Neural cell (in vitro differentiated cells): ENCODE results near the gene YWHAG. TPM values are rescaled to one million over a fixed set of nuclear protein-coding genes. Genes with fewer than 3 reads are reported as not detected.

Source experiments
- H2AFZ ChIP-seq: fragments of 200-600, 300-800 bp; sonication (generic), shearing (Covaris generic); 2 replicates; pipeline ENCODE4 v1.6.0; 2014; ENCODE audit warnings: low read depth, mild to moderate bottlenecking, antibody characterized with exemption, low read length, moderate library complexity
- H3F3A ChIP-seq: fragments of 200-600 bp; shearing (Covaris generic); 2 replicates; pipeline ENCODE4 v1.6.1; 2016; ENCODE audit warnings: mild to moderate bottlenecking, moderate library complexity, mixed read lengths, antibody characterized with exemption, low read length; ENCODE audit not compliant: insufficient read depth, poor library complexity, severe bottlenecking
- H3K27ac ChIP-seq: fragments of 200-600, 300-800 bp; sonication (generic), shearing (Covaris generic); 2 replicates; pipeline ENCODE4 v1.5.1; 2014; ENCODE audit warnings: mild to moderate bottlenecking, low read length, moderate library complexity
- H3K27me3 ChIP-seq: fragments of 300-800, 200-600 bp; sonication (generic), shearing (Covaris generic); 2 replicates; pipeline ENCODE4 v1.6.0; 2014; ENCODE audit warnings: mild to moderate bottlenecking, low read depth, low read length, moderate library complexity; ENCODE audit not compliant: insufficient read depth
- H3K36me3 ChIP-seq: fragments of 300-800, 200-600 bp; sonication (generic), shearing (Covaris generic); 2 replicates; pipeline ENCODE4 v1.5.1; 2014; ENCODE audit warnings: mild to moderate bottlenecking, antibody characterized with exemption, low read length, moderate library complexity; ENCODE audit not compliant: insufficient read depth
- H3K4me2 ChIP-seq: fragments of 300-800, 200-600 bp; sonication (generic), shearing (Covaris generic); 2 replicates; pipeline ENCODE4 v1.6.0; 2014; ENCODE audit warnings: mild to moderate bottlenecking, low read length
- H3K4me3 ChIP-seq: fragments of 300-800, 200-600 bp; sonication (generic), shearing (Covaris generic); 2 replicates; pipeline ENCODE4 v1.5.1; 2014; ENCODE audit warnings: mild to moderate bottlenecking, low read length, moderate library complexity
- H3K79me2 ChIP-seq: fragments of 200-600 bp; shearing (Covaris generic); replicated peaks from 2 replicates; pipeline ENCODE4 v1.6.0; 2014; ENCODE audit warnings: mild to moderate bottlenecking, low read length, moderate library complexity; ENCODE audit not compliant: insufficient read depth
- H3K9ac ChIP-seq: fragments of 300-800, 200-600 bp; sonication (generic), shearing (Covaris generic); 2 replicates; pipeline ENCODE4 v1.6.1; 2016; ENCODE audit warnings: mild to moderate bottlenecking, low read length, mixed read lengths
- H3K9me2 ChIP-seq: fragments of 200-600 bp; shearing (Covaris generic); 2 replicates; pipeline ENCODE4 v1.6.1; 2016; ENCODE audit warnings: mild to moderate bottlenecking, low read length, mixed read lengths; ENCODE audit not compliant: insufficient read depth
- H3K9me3 ChIP-seq: fragments of 200-600, 300-800 bp; sonication (generic), shearing (Covaris generic); 2 replicates; pipeline ENCODE4 v1.6.1; 2016; ENCODE audit warnings: mild to moderate bottlenecking, mixed run types, low read length, moderate library complexity, mixed read lengths
- H4K20me1 ChIP-seq: fragments of 200-600 bp; shearing (Covaris generic); 2 replicates; pipeline ENCODE4 v1.6.1; 2016; ENCODE audit warnings: mild to moderate bottlenecking, mixed run types; ENCODE audit not compliant: insufficient read depth
- EP300 ChIP-seq: fragments of 450-650 bp; conservative IDR thresholded peaks from 2 replicates; pipeline ENCODE4 v1.6.1; 2014; ENCODE audit warnings: antibody characterized with exemption, mild to moderate bottlenecking, moderate library complexity; ENCODE audit not compliant: poor library complexity, severe bottlenecking
- EZH2 ChIP-seq: fragments of 200-600, 300-800 bp; shearing (Covaris generic), sonication (generic); IDR thresholded peaks from 2 replicates; pipeline ENCODE4 v1.6.1; 2014; ENCODE audit warnings: antibody characterized with exemption, low read length, borderline replicate concordance, mild to moderate bottlenecking; ENCODE audit not compliant: insufficient read depth, poor library complexity, severe bottlenecking
- MXI1 ChIP-seq: fragments of 450-650 bp; conservative IDR thresholded peaks from 2 replicates; pipeline ENCODE4 v1.6.1; 2014; ENCODE audit warnings: antibody characterized with exemption, mild to moderate bottlenecking; ENCODE audit not compliant: poor library complexity, severe bottlenecking
- POLR2AphosphoS5 ChIP-seq: IDR thresholded peaks from 2 replicates; pipeline ENCODE4 v1.6.1; 2012
- RAD21 ChIP-seq: fragments of 450-650 bp; conservative IDR thresholded peaks from 2 replicates; pipeline ENCODE4 v1.6.1; 2014; ENCODE audit warnings: antibody characterized with exemption, mild to moderate bottlenecking, moderate library complexity
- SMC3 ChIP-seq: fragments of 450-650 bp; conservative IDR thresholded peaks from 2 replicates; pipeline ENCODE4 v1.6.1; 2014; ENCODE audit warnings: antibody characterized with exemption, mild to moderate bottlenecking, moderate library complexity; ENCODE audit not compliant: poor library complexity
- TAF1 ChIP-seq: IDR thresholded peaks from 2 replicates; pipeline ENCODE4 v1.6.1; 2012; ENCODE audit warnings: low read depth
- polyA plus RNA-seq: library from polyadenylated mRNA; depleted of rRNA; stranded (reverse); fragments of >200 nt; gene quantifications from 2 replicates; pipeline ENCODE4 v1.2.3, GENCODE V29; 2014
- TF ChIP-seq, protein P1 (sequence below): IDR thresholded peaks from 2 replicates; pipeline ENCODE4 v1.6.1; 2012; ENCODE audit warnings: borderline replicate concordance
- TF ChIP-seq, protein P2 (sequence below): fragments of 450-650 bp; IDR thresholded peaks from 2 replicates; pipeline ENCODE4 v1.5.1; 2014; ENCODE audit warnings: antibody characterized with exemption, mild to moderate bottlenecking, moderate library complexity; ENCODE audit not compliant: poor library complexity, severe bottlenecking

Gene YWHAG
- polyA plus RNA-seq, 1 donor from 2014 or later, result 284 TPM

DNA sequence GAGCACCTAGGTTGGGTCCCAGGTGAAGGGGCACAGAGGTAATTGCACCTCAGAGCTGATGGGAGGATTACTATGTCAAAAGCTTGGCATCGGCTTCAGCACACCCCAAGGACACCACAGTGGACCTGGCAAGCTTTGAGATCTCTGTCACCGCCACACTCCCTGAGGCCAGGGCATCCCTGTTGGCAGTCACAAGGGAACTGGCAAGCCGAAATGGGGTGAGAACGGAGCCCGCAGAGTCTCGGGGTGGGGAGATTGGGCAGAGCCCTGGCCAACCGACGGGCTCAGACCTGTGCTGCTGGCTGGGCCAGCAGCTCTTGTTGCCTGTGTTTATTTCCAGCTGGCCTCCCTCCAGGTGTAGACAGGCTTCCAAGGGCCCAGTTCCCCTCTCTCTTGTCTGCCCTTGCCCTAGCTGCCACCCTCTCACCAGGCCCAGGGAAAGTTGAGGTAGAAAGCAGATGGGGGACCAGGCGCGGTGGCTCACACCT lies 53.9 kb downstream of the YWHAG start:
- H3F3A ChIP-seq, result no peaks in the 10 kb centered on the region
- no peaks in the 10 kb centered on the region for H3K79me2 ChIP-seq
- H3K9ac ChIP-seq, result no peak overlapping the region
- H3K4me2 ChIP-seq, result no peak overlapping the region
- H3K27ac ChIP-seq, result no peak overlapping the region
- no peaks in the 10 kb centered on the region for H3K9me2 ChIP-seq
- no peaks in the 10 kb centered on the region for H3K9me3 ChIP-seq
- no peak overlapping the region for H2AFZ ChIP-seq
- no peaks in the 10 kb centered on the region for H4K20me1 ChIP-seq
- TF ChIP-seq, protein P1, sequence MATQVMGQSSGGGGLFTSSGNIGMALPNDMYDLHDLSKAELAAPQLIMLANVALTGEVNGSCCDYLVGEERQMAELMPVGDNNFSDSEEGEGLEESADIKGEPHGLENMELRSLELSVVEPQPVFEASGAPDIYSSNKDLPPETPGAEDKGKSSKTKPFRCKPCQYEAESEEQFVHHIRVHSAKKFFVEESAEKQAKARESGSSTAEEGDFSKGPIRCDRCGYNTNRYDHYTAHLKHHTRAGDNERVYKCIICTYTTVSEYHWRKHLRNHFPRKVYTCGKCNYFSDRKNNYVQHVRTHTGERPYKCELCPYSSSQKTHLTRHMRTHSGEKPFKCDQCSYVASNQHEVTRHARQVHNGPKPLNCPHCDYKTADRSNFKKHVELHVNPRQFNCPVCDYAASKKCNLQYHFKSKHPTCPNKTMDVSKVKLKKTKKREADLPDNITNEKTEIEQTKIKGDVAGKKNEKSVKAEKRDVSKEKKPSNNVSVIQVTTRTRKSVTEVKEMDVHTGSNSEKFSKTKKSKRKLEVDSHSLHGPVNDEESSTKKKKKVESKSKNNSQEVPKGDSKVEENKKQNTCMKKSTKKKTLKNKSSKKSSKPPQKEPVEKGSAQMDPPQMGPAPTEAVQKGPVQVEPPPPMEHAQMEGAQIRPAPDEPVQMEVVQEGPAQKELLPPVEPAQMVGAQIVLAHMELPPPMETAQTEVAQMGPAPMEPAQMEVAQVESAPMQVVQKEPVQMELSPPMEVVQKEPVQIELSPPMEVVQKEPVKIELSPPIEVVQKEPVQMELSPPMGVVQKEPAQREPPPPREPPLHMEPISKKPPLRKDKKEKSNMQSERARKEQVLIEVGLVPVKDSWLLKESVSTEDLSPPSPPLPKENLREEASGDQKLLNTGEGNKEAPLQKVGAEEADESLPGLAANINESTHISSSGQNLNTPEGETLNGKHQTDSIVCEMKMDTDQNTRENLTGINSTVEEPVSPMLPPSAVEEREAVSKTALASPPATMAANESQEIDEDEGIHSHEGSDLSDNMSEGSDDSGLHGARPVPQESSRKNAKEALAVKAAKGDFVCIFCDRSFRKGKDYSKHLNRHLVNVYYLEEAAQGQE, result no peak
- no peak for TF ChIP-seq MXI1
- no peak for TF ChIP-seq EP300
- TF ChIP-seq POLR2AphosphoS5, result no peak
- no peak for TF ChIP-seq EZH2
- TF ChIP-seq, protein P2, sequence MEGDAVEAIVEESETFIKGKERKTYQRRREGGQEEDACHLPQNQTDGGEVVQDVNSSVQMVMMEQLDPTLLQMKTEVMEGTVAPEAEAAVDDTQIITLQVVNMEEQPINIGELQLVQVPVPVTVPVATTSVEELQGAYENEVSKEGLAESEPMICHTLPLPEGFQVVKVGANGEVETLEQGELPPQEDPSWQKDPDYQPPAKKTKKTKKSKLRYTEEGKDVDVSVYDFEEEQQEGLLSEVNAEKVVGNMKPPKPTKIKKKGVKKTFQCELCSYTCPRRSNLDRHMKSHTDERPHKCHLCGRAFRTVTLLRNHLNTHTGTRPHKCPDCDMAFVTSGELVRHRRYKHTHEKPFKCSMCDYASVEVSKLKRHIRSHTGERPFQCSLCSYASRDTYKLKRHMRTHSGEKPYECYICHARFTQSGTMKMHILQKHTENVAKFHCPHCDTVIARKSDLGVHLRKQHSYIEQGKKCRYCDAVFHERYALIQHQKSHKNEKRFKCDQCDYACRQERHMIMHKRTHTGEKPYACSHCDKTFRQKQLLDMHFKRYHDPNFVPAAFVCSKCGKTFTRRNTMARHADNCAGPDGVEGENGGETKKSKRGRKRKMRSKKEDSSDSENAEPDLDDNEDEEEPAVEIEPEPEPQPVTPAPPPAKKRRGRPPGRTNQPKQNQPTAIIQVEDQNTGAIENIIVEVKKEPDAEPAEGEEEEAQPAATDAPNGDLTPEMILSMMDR, result no peak
- no peak for TF ChIP-seq SMC3
- TF ChIP-seq TAF1, result no peak
- TF ChIP-seq RAD21, result no peak
- peaks cover 18% of the 10 kb centered on the region for H3K27me3 ChIP-seq
- H3K36me3 ChIP-seq, result no peaks in the 10 kb centered on the region
- H3K4me3 ChIP-seq, result no peak overlapping the region

DNA sequence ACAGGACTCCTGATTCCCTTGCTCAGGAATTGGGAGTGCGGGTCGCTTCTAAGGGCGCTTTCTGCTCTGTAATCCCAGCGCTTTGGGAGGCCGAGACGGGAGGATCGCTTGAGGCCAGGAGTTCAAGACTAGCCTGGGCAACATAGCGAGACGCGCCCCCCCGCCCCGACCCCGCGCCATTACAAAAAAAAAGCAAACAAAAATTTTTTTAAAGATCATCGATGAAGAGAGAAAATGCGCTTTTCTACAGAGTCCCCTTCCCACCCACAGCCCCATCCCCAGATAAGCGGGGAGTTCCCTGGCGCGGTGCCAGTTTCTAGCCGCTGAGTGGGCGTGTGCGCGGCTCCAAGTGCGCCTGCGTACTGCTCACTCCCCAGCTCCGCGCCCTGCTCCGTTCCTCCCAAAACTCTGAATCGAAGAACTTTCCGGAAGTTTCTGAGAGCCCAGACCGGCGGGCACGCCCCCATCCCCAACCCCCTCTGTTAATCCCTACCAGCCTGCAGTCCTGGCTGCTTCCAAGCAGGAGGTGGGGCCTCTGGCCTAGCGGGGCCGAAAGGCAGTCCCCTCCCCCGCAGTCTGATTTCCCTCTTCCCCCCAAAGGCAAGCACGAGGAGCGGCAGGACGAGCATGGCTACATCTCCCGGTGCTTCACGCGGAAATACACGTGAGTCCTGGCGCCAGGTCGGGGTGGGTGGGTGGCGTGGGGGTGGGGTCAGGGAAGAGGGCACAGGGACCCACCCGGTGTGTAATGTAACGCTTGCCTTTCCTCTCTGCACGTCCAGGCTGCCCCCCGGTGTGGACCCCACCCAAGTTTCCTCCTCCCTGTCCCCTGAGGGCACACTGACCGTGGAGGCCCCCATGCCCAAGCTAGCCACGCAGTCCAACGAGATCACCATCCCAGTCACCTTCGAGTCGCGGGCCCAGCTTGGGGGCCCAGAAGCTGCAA lies 55.3 kb downstream of the YWHAG start:
- Histone ChIP-seq H3K4me3 (peak overlapping the region; percentile 66), H3K4me2 (no peak overlapping the region), H3K27me3 (peaks cover 18% of the 10 kb centered on the region), H4K20me1 (no peaks in the 10 kb centered on the region), H3F3A (no peaks in the 10 kb centered on the region), H3K27ac (no peak overlapping the region), H3K9ac (peak overlapping the region; percentile 32), H3K36me3 (no peaks in the 10 kb centered on the region), H3K79me2 (no peaks in the 10 kb centered on the region), H3K9me3 (no peaks in the 10 kb centered on the region), H3K9me2 (no peaks in the 10 kb centered on the region), H2AFZ (no peak overlapping the region)
- TF ChIP-seq EZH2 (no peak), SMC3 (no peak), TAF1 (no peak), RAD21 (no peak), MXI1 (no peak), EP300 (no peak), POLR2AphosphoS5 (no peak)
- TF ChIP-seq, protein P1, result no peak
- TF ChIP-seq, protein P2, result no peak
